ENCODE data around the gene VCAM1.

The VCAM1 gene

GRCh38 chr1:100724281-100724680 is 4.7 kb downstream of the VCAM1 start:
- no peak for DNase-seq (ENCODE audit: low read depth in 3 of 3)

- DNase-seq (ENCODE audit: low read depth in 3 of 3) = no peak
Measured at GRCh38 chr1:100730130-100730529, 10.6 kb downstream of the VCAM1 start.

GRCh38 chr1:100731309-100731708 is 11.8 kb downstream of the VCAM1 start:
- DNase-seq (ENCODE audit: low read depth in 3 of 3) = no peak

GRCh38 chr1:100731758-100732157 is 12.2 kb downstream of the VCAM1 start:
- no peak for DNase-seq (ENCODE audit: low read depth in 3 of 3)

GRCh38 chr1:100734676-100735075 is 15.1 kb downstream of the VCAM1 start:
- no peak for DNase-seq (ENCODE audit: low read depth in 3 of 3)

GRCh38 chr1:100735244-100735643 is 15.7 kb downstream of the VCAM1 start:
- no peak for DNase-seq (ENCODE audit: low read depth in 3 of 3)

GRCh38 chr1:100736324-100736723 is 16.8 kb downstream of the VCAM1 start:
- DNase-seq (ENCODE audit: low read depth in 3 of 3) = no peak

- DNase-seq (ENCODE audit: low read depth in 3 of 3) = no peak
Measured at GRCh38 chr1:100736746-100737145, 17.2 kb downstream of the VCAM1 start.

- DNase-seq (ENCODE audit: low read depth in 3 of 3) = no peak
Measured at GRCh38 chr1:100746542-100746932, 27.0 kb downstream of the VCAM1 start.

- no peak for DNase-seq (ENCODE audit: low read depth in 3 of 3)
Measured at GRCh38 chr1:100747771-100748170, 28.2 kb downstream of the VCAM1 start.

- DNase-seq (ENCODE audit: low read depth in 3 of 3) = no peak
Measured at GRCh38 chr1:100750005-100750885, 30.7 kb downstream of the VCAM1 start.

- DNase-seq (ENCODE audit: low read depth in 3 of 3) = no peak
Measured at GRCh38 chr1:100752791-100753190, 33.2 kb downstream of the VCAM1 start.

- no peak for DNase-seq (ENCODE audit: low read depth in 3 of 3)
Measured at GRCh38 chr1:100757946-100758345, 38.4 kb downstream of the VCAM1 start.

- no peak for DNase-seq (ENCODE audit: low read depth in 3 of 3)
Measured at GRCh38 chr1:100759188-100759587, 39.6 kb downstream of the VCAM1 start.

GRCh38 chr1:100760511-100760910 is 41.0 kb downstream of the VCAM1 start:
- no peak for DNase-seq (ENCODE audit: low read depth in 3 of 3)

- no peak for DNase-seq (ENCODE audit: low read depth in 3 of 3)
Measured at GRCh38 chr1:100762461-100762860, 42.9 kb downstream of the VCAM1 start.

GRCh38 chr1:100767176-100767890 is 47.8 kb downstream of the VCAM1 start:
- no peak for DNase-seq (ENCODE audit: low read depth in 3 of 3)

GRCh38 chr1:100769323-100769722 is 49.8 kb downstream of the VCAM1 start:
- no peak for DNase-seq (ENCODE audit: low read depth in 3 of 3)

GRCh38 chr1:100769906-100770646 is 50.5 kb downstream of the VCAM1 start:
- DNase-seq (ENCODE audit: low read depth in 3 of 3) = no peak

- DNase-seq (ENCODE audit: low read depth in 3 of 3) = no peak
Measured at GRCh38 chr1:100773444-100773843, 53.9 kb downstream of the VCAM1 start.

- no peak for DNase-seq (ENCODE audit: low read depth in 3 of 3)
Measured at GRCh38 chr1:100774370-100774769, 54.8 kb downstream of the VCAM1 start.

GRCh38 chr1:100775483-100775882 is 55.9 kb downstream of the VCAM1 start:
- no peak for DNase-seq (ENCODE audit: low read depth in 3 of 3)
